ENCODE data around the gene ASB18.

Gene ASB18

DNA sequence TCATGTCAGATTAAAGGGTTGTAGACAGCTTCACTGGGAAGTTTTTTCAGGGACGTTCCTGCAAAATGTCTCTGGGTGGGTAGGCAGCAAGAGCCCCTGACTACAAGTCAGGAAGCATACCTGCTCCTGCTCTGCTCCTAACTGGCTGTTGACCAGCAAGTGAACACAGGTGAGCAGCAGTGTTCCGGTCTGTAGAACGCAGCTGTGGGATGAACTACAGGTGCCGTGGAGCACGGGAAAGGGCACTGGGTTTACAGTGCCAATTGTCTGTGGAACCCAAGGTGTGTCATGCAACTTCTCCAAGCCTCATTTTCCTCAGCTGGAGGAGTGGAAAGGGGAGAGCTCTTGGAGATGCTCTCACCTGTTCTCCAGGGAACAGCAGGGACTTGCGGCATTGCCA lies 6.6 kb downstream of the ASB18 start:
- Histone ChIP-seq H3K9ac (ENCODE audit: low read length in 2 of 2) (no peak overlapping the region), H3K36me3 (ENCODE audit: control insufficient read depth in 2 of 2, insufficient read depth in 2 of 2, low read length in 2 of 2) (no peaks in the 10 kb centered on the region), H3K4me3 (ENCODE audit: low read length in 2 of 2) (no peak overlapping the region), H3K27ac (ENCODE audit: low read length) (no peak overlapping the region), H3K4me1 (ENCODE audit: control insufficient read depth, insufficient read depth, low read length) (no peaks in the 10 kb centered on the region), H3K27me3 (ENCODE audit: control insufficient read depth in 1 of 2, insufficient read depth in 2 of 2, low read length in 2 of 2) (peaks cover 8 to 28% of the 10 kb centered on the region in 2 donors), H3K9me3 (ENCODE audit: control insufficient read depth in 2 of 2, low read length in 2 of 2) (peaks cover 0 to 2% of the 10 kb centered on the region in 2 donors)

DNA sequence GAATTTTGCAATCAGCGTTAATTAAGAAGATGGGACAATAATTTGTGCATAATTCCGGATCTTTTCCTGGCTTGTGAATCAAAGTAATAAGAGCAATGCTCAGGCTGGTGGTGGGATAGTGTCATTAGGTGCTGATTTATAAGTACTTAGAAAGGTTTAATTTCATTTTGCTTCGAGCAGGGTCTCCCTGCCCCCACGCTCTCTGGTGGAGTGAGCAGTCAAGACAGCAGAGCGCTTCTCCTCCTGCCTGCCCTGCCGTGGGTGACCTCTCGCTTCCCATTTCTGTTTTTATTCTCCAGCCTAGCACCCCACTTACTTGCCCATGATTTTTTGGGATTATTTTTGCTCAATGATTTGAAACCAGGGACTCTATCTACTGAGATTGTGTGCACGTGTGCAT lies 7.1 kb downstream of the ASB18 start:
- Histone ChIP-seq H3K9me3 (ENCODE audit: control insufficient read depth in 2 of 2, low read length in 2 of 2) (peaks cover 0 to 2% of the 10 kb centered on the region in 2 donors), H3K27ac (ENCODE audit: low read length) (no peak overlapping the region), H3K9ac (ENCODE audit: low read length in 2 of 2) (no peak overlapping the region), H3K4me1 (ENCODE audit: control insufficient read depth, insufficient read depth, low read length) (no peaks in the 10 kb centered on the region), H3K27me3 (ENCODE audit: control insufficient read depth in 1 of 2, insufficient read depth in 2 of 2, low read length in 2 of 2) (peaks cover 10 to 27% of the 10 kb centered on the region in 2 donors), H3K36me3 (ENCODE audit: control insufficient read depth in 2 of 2, insufficient read depth in 2 of 2, low read length in 2 of 2) (no peaks in the 10 kb centered on the region), H3K4me3 (ENCODE audit: low read length in 2 of 2) (no peak overlapping the region)

DNA sequence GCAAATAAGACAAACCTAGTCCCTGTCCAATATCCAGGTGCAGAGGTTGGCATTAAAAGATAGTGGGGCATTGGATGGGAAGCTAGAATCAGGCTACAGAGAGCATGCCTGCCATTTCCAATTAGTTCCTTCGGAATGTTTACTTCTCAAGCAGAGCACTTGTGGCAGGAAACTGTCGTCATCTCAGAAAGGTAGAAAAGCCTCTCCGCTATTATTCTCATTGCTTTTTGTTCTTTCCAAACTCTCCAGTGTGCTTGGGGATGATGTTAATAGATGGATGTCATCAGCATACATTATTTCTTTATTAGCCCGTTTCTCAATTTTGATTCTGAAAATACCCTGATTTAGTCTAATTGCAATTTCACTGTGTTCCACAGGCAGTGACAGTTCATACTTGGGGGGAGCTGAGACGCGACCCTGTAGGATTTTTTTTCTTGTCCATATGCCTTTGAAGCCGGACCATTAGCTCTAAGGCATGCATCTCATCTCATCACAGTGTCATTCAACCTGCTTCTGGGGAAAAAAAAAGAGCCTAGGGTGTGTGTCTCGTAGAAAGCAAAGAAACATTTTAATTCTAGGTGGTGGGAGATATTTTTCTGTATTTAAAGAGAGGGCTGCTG lies 7.7 kb downstream of the ASB18 start:
- H3K36me3 ChIP-seq (ENCODE audit: control insufficient read depth in 2 of 2, insufficient read depth in 2 of 2, low read length in 2 of 2) = no peaks in the 10 kb centered on the region
- H3K4me3 ChIP-seq (ENCODE audit: low read length in 2 of 2) = no peak overlapping the region
- H3K4me1 ChIP-seq (ENCODE audit: control insufficient read depth, insufficient read depth, low read length) = no peaks in the 10 kb centered on the region
- peaks cover 0 to 2% of the 10 kb centered on the region in 2 donors for H3K9me3 ChIP-seq (ENCODE audit: control insufficient read depth in 2 of 2, low read length in 2 of 2)
- H3K27me3 ChIP-seq (ENCODE audit: control insufficient read depth in 1 of 2, insufficient read depth in 2 of 2, low read length in 2 of 2) = peaks cover 10 to 27% of the 10 kb centered on the region in 2 donors
- H3K9ac ChIP-seq (ENCODE audit: low read length in 2 of 2) = no peak overlapping the region
- no peak overlapping the region for H3K27ac ChIP-seq (ENCODE audit: low read length)

DNA sequence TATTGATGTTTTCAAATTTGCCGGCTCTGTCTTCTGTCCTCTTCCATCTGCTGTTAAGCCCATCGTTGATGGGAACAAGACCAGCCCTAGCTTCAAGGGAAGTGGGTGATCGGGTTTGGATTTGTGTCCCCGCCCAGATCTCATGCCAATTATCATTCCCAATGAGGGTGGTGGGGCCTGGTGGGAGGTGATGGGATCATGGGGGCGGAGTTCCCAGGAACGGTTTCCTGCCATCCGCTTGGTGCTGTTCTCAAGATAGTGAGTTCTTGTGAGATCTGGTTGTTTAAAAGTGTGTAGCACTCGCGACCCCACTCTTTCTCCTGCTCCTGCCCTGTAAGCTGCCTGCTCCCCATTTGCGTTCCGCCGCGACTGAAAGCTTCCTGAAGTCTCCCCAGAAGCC lies 9.5 kb downstream of the ASB18 start:
- Histone ChIP-seq H3K27me3 (ENCODE audit: control insufficient read depth in 1 of 2, insufficient read depth in 2 of 2, low read length in 2 of 2) (peaks cover 5 to 22% of the 10 kb centered on the region in 2 donors), H3K4me3 (ENCODE audit: low read length in 2 of 2) (no peak overlapping the region), H3K9me3 (ENCODE audit: control insufficient read depth in 2 of 2, low read length in 2 of 2) (peaks cover 0 to 2% of the 10 kb centered on the region in 2 donors), H3K36me3 (ENCODE audit: control insufficient read depth in 2 of 2, insufficient read depth in 2 of 2, low read length in 2 of 2) (no peaks in the 10 kb centered on the region), H3K4me1 (ENCODE audit: control insufficient read depth, insufficient read depth, low read length) (no peaks in the 10 kb centered on the region), H3K9ac (ENCODE audit: low read length in 2 of 2) (no peak overlapping the region), H3K27ac (ENCODE audit: low read length) (no peak overlapping the region)

DNA sequence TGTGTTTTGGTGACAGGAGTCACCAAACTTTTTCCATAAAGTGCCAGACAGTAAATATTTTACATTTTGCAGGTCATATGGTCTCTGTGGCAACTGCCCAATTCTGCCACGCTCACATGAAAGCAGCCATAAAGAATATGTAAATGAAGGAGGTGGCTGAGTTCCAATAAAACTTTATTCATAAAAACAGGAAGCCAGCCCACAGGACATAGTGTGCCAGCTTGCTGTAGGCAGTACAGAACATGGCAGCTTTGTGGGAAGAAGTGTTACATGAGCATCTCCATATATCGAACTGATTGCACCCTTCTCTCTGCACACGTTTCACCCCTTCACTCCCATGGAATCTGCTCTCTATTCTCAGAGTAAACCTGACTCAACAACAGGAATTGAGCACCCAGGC lies 10.2 kb downstream of the ASB18 start:
- Histone ChIP-seq H3K4me1 (ENCODE audit: control insufficient read depth, insufficient read depth, low read length) (no peaks in the 10 kb centered on the region), H3K9me3 (ENCODE audit: control insufficient read depth in 2 of 2, low read length in 2 of 2) (peaks cover 0 to 2% of the 10 kb centered on the region in 2 donors), H3K27ac (ENCODE audit: low read length) (no peak overlapping the region), H3K36me3 (ENCODE audit: control insufficient read depth in 2 of 2, insufficient read depth in 2 of 2, low read length in 2 of 2) (no peaks in the 10 kb centered on the region), H3K4me3 (ENCODE audit: low read length in 2 of 2) (no peak overlapping the region), H3K9ac (ENCODE audit: low read length in 2 of 2) (no peak overlapping the region), H3K27me3 (ENCODE audit: control insufficient read depth in 1 of 2, insufficient read depth in 2 of 2, low read length in 2 of 2) (peaks cover 5 to 18% of the 10 kb centered on the region in 2 donors)

DNA sequence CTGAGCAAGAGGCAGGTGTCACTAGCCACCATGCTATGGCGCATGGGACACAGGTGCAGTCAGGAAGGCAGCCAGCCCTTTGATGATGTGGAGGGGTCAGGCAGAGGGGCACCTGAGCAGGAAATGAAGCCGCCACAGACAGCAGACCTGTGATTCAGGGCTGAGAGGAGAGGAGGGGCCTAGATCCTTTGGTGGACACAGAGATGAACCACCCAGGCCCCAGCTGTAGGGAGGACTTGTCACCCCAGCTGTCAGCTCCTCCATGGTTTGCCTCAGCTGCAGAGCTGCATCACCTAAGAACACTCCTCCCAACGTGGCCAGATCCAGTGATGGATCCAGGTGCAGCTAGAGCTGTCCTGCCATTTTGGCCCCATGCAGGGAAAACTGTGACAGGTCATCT lies 11.6 kb downstream of the ASB18 start:
- no peak overlapping the region for H3K27ac ChIP-seq (ENCODE audit: low read length)
- H3K27me3 ChIP-seq (ENCODE audit: control insufficient read depth in 1 of 2, insufficient read depth in 2 of 2, low read length in 2 of 2) = peaks cover 5 to 13% of the 10 kb centered on the region in 2 donors

DNA sequence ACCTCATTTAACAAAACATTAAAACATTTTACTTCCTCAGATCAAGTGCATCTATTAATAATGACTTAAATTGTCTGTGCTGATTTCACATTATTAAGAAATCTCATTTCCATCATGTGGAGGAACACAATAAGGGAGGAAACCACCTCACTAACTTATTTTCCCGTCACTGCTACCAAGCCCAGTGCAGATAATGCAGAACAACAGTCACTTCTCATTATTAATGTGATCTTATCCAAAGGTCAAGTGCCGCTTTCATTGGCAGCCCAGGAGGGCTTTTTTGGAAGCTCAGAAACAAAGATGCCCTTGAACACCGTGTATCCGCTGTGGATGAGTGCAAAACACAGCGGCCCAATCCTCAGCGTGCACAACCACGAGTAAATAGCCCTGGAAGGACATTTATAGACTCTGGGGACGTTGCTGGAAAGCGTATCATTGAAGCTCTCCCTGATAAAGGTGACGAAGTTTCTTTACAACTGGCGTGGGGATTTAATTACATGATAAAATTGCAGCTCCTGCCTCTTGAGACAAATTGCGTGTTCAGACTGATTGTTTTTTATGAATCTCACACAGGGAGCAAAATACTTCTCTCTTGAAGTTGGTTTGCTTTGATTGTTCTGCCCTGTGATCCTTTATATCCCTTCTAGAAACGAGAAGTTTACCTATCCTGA lies 13.2 kb downstream of the ASB18 start:
- Histone ChIP-seq H3K4me1 (ENCODE audit: control insufficient read depth, insufficient read depth, low read length) (no peaks in the 10 kb centered on the region), H3K9ac (ENCODE audit: low read length in 2 of 2) (no peak overlapping the region)

More for the DNA sequence above, 11.6 kb downstream of the ASB18 start:
- no peaks in the 10 kb centered on the region for H3K36me3 ChIP-seq (ENCODE audit: control insufficient read depth in 2 of 2, insufficient read depth in 2 of 2, low read length in 2 of 2)
- no peaks in the 10 kb centered on the region for H3K4me1 ChIP-seq (ENCODE audit: control insufficient read depth, insufficient read depth, low read length)
- H3K4me3 ChIP-seq (ENCODE audit: low read length in 2 of 2) = no peak overlapping the region
- H3K9me3 ChIP-seq (ENCODE audit: control insufficient read depth in 2 of 2, low read length in 2 of 2) = peaks cover 0 to 2% of the 10 kb centered on the region in 2 donors
- no peak overlapping the region for H3K9ac ChIP-seq (ENCODE audit: low read length in 2 of 2)

DNA sequence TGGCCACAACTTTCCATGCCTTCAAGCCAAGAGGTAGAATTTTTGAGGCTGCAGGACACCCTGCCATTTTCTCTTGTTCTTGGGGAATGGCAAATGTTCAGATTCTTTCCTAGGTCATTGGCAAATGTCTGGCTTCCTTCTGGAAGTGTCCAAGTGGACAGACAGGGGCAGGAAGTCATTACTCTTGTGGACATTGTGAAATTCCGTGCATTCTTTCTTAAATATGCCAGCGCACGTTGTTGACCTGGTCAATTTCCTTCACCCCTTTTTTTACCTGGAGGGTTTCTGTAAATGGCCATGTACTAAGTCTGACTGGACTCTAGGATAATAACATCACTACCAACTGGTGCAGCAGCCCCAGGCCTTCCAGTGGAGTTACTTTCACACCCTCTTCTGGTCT lies 13.9 kb downstream of the ASB18 start:
- Histone ChIP-seq H3K4me1 (ENCODE audit: control insufficient read depth, insufficient read depth, low read length) (no peaks in the 10 kb centered on the region), H3K9me3 (ENCODE audit: control insufficient read depth in 2 of 2, low read length in 2 of 2) (peaks cover 0 to 2% of the 10 kb centered on the region in 2 donors), H3K4me3 (ENCODE audit: low read length in 2 of 2) (no peak overlapping the region), H3K27ac (ENCODE audit: low read length) (no peak overlapping the region), H3K36me3 (ENCODE audit: control insufficient read depth in 2 of 2, insufficient read depth in 2 of 2, low read length in 2 of 2) (no peaks in the 10 kb centered on the region), H3K27me3 (ENCODE audit: control insufficient read depth in 1 of 2, insufficient read depth in 2 of 2, low read length in 2 of 2) (peaks cover 5 to 13% of the 10 kb centered on the region in 2 donors), H3K9ac (ENCODE audit: low read length in 2 of 2) (no peak overlapping the region)

More for the DNA sequence above, 13.2 kb downstream of the ASB18 start:
- Histone ChIP-seq H3K36me3 (ENCODE audit: control insufficient read depth in 2 of 2, insufficient read depth in 2 of 2, low read length in 2 of 2) (no peaks in the 10 kb centered on the region), H3K27me3 (ENCODE audit: control insufficient read depth in 1 of 2, insufficient read depth in 2 of 2, low read length in 2 of 2) (peaks cover 4 to 10% of the 10 kb centered on the region in 2 donors), H3K4me3 (ENCODE audit: low read length in 2 of 2) (no peak overlapping the region), H3K9me3 (ENCODE audit: control insufficient read depth in 2 of 2, low read length in 2 of 2) (peaks cover 0 to 2% of the 10 kb centered on the region in 2 donors), H3K27ac (ENCODE audit: low read length) (no peak overlapping the region)

DNA sequence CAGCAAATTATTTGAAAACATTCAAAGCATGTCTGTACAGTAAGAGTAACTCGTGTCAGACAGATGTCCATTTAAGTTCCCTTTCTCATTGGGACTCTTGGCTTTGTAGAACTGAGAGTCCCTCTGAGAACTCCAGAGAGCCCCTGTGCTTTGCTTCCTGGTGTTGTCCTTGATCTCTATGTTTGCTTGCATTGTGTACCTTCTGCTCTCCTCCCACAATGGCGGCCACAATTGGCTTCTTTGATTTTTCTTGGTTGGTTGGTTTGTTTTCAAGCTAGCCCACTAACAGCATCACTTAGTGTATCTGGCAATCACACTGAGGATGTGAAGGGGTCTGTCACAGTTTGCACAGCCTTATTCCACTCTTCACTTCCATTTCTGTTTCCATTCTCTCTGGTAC lies 15.1 kb downstream of the ASB18 start:
- peaks cover 0 to under 1% of the 10 kb centered on the region in 2 donors for H3K9me3 ChIP-seq (ENCODE audit: control insufficient read depth in 2 of 2, low read length in 2 of 2)
- no peaks in the 10 kb centered on the region for H3K36me3 ChIP-seq (ENCODE audit: control insufficient read depth in 2 of 2, insufficient read depth in 2 of 2, low read length in 2 of 2)
- H3K27ac ChIP-seq (ENCODE audit: low read length) = no peak overlapping the region
- H3K4me3 ChIP-seq (ENCODE audit: low read length in 2 of 2) = no peak overlapping the region
- H3K9ac ChIP-seq (ENCODE audit: low read length in 2 of 2) = no peak overlapping the region
- H3K4me1 ChIP-seq (ENCODE audit: control insufficient read depth, insufficient read depth, low read length) = no peaks in the 10 kb centered on the region
- peaks cover 10 to 13% of the 10 kb centered on the region in 2 donors for H3K27me3 ChIP-seq (ENCODE audit: control insufficient read depth in 1 of 2, insufficient read depth in 2 of 2, low read length in 2 of 2)

DNA sequence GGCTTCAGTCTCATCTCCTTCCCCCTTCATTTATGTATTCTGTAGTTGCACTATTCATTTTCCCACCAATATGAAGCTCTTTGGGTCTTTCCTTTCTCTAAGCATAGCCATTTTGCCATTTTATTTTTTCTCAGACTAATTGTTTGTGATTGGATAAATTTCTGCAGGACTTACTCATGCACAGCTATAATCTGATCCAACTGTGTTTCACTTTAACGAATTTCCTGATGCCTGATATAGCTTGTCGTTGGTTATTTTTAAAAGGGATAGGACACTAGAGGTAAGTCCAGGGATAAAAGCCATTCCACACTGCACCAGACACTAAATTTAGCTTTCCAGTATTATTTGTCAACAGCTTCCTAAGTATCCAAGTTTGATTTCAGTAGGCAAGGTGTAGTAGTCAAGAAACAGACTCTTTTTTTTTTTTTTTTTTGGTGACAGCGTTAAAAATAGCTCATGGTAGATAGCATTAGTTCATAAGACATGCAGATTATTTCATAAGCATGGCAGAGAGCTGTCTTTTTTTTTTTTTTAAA lies 17.4 kb downstream of the ASB18 start:
- Histone ChIP-seq H3K9me3 (ENCODE audit: control insufficient read depth in 2 of 2, low read length in 2 of 2) (no peaks in the 10 kb centered on the region), H3K27ac (ENCODE audit: low read length) (no peak overlapping the region), H3K4me3 (ENCODE audit: low read length in 2 of 2) (no peak overlapping the region), H3K27me3 (ENCODE audit: control insufficient read depth in 1 of 2, insufficient read depth in 2 of 2, low read length in 2 of 2) (peaks cover 11 to 12% of the 10 kb centered on the region in 2 donors), H3K9ac (ENCODE audit: low read length in 2 of 2) (no peak overlapping the region), H3K36me3 (ENCODE audit: control insufficient read depth in 2 of 2, insufficient read depth in 2 of 2, low read length in 2 of 2) (no peaks in the 10 kb centered on the region), H3K4me1 (ENCODE audit: control insufficient read depth, insufficient read depth, low read length) (no peaks in the 10 kb centered on the region)

DNA sequence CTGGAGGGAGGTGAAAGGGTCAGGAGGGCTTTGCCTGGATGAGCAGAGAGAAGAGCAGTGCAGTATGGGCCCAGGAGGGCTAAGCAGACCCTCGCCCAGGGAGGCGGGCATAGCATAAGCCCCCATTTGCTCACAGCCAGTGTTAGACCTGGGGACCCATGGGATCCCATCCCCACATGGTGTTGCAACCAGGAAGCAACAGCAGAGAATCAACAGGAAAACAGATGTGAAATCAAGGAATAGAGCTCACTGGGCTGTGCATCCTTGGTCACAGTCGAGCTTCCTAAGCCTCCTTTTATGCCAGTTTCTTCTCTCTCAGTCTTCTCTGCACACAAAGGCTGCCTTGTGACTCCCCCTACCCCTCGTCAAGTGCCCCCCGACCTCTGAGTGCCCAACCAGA lies 19.9 kb downstream of the ASB18 start:
- Histone ChIP-seq H3K9ac (ENCODE audit: low read length in 2 of 2) (no peak overlapping the region), H3K27ac (ENCODE audit: low read length) (no peak overlapping the region), H3K36me3 (ENCODE audit: control insufficient read depth in 2 of 2, insufficient read depth in 2 of 2, low read length in 2 of 2) (no peaks in the 10 kb centered on the region), H3K4me1 (ENCODE audit: control insufficient read depth, insufficient read depth, low read length) (no peaks in the 10 kb centered on the region), H3K27me3 (ENCODE audit: control insufficient read depth in 1 of 2, insufficient read depth in 2 of 2, low read length in 2 of 2) (peaks cover 16 to 17% of the 10 kb centered on the region in 2 donors), H3K9me3 (ENCODE audit: control insufficient read depth in 2 of 2, low read length in 2 of 2) (no peaks in the 10 kb centered on the region), H3K4me3 (ENCODE audit: low read length in 2 of 2) (no peak overlapping the region)

Data from stomach smooth muscle (tissue), 2 donors.